BJ (cell line): ENCODE measurements around the gene CPED1. TPM values are rescaled to one million over a fixed set of nuclear protein-coding genes. Genes with fewer than 3 reads are reported as not detected.
"Not testable (repeated sequence)": the region's sequence is repeated elsewhere in the genome, so short reads cannot be mapped to it uniquely, and the experiment has no call there.

ENCODE experiments used
- CTCF ChIA-PET: fragments of 350-600 bp; formaldehyde crosslinking; extraction: SDS; loops from one replicate; lab custom pipeline; 2021; ENCODE audit warnings: antibody characterized with exemption, inconsistent platforms; lab: Yijun Ruan, JAX
- POLR2A ChIA-PET: fragments of 300-600 bp; sonication (Branson Sonifier 250); formaldehyde crosslinking; extraction: SDS; loops from one replicate; lab custom pipeline; 2021; ENCODE audit warnings: antibody characterized with exemption; lab: Charles Lee
- DNase-seq: peaks from one replicate; pipeline ENCODE4 v3.0.0-alpha.2; 2011; ENCODE audit warnings: low read depth
- H3K27me3 ChIP-seq: 2 replicates; pipeline ENCODE4 v1.6.0; 2011; ENCODE audit warnings: low read length; ENCODE audit not compliant: control insufficient read depth, insufficient read depth
- H3K36me3 ChIP-seq: 2 replicates; pipeline ENCODE4 v1.5.1; 2011; ENCODE audit warnings: low read length; ENCODE audit not compliant: control insufficient read depth, insufficient read depth
- H3K4me3 ChIP-seq: 2 replicates; pipeline ENCODE4 v1.5.1; 2011; ENCODE audit warnings: low read depth, mild to moderate bottlenecking, control low read depth, low read length
- polyA plus RNA-seq: library from polyadenylated mRNA; depleted of rRNA; stranded (reverse); fragments of >200 nt; gene quantifications from 2 replicates; pipeline ENCODE4 v1.2.3, GENCODE V29; 2011
- TF ChIP-seq, protein P1 (sequence below): IDR thresholded peaks from 2 replicates; pipeline ENCODE4 v1.5.1; 2011; ENCODE audit warnings: low read depth, mild to moderate bottlenecking, control low read depth, inconsistent platforms, low read length, moderate library complexity; ENCODE audit not compliant: insufficient read depth

Gene CPED1
- polyA plus RNA-seq, 1 experiment = 18.3 TPM

DNA sequence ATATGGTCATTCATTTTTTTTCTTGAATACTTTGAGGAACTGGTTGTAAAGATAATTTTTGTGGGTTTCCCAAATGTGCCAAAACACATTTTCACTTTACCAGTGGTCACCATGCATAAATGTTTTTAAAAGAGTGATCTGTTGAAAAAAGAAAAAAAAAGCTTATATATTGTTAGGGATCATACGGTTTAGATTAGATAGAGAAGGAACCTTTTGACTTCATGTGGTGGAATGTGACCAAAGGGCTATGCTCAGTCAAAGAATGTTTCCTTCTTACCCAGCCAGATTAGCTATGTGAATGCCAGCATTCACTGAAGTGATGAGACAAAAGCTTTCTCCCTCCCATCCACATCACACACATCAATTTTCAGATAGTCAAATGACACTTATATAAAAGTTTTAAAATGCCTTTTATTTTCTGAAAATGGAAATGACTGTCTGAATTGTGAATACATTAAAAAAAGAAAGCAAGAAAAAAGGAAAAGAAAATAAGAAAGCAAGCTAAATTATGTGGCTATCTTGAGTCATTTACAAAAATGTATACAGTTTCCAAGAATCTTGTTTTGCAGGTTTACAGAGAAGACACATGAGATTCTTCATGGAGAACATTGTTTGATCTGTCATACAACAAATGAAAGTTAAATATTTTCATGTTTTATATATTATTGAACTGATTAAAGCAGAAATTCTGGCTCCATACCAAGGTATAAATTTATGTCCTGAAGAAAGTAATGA lies 8.6 kb upstream of the CPED1 start:
- CTCF ChIA-PET = interaction anchor here (0.7 to 2.7 kb wide), 5 partner anchors 13 to 128 kb away, joined by 3 to 9 read pairs (median 5); no protein-coding TSS in a partner anchor
- POLR2A ChIA-PET = no interaction called here

DNA sequence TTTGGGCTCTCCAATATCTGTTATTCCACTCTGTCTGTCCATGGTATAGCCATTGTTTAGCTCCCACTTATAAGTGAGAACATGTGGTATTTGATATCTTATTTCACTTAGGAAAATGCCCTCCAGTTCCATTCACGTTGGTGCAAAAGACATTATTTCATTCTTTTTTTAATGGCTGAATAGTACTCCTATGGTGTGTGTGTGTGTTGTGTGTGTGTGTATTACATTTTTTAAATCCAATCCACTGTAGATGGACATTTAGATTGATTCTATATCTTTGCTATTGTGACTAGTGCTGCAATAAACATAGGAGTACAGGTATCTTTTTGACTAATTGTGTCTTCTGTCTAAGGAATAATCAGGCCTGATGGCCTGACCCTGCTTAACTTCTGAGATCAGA lies 7.4 kb upstream of the CPED1 start:
- H3K4me3 ChIP-seq = no peak overlapping the region
- POLR2A ChIA-PET = interaction anchor here (0.7 kb wide), 1 partner anchor 31 kb away, joined by 5 read pairs; the partner anchor contains the start of gene ING3
- CTCF ChIA-PET = interaction anchor here (1.8 to 2.7 kb wide), 3 partner anchors 95 to 103 kb away, joined by 5 to 9 read pairs (median 5); no protein-coding TSS in a partner anchor
- TF ChIP-seq, protein P1, sequence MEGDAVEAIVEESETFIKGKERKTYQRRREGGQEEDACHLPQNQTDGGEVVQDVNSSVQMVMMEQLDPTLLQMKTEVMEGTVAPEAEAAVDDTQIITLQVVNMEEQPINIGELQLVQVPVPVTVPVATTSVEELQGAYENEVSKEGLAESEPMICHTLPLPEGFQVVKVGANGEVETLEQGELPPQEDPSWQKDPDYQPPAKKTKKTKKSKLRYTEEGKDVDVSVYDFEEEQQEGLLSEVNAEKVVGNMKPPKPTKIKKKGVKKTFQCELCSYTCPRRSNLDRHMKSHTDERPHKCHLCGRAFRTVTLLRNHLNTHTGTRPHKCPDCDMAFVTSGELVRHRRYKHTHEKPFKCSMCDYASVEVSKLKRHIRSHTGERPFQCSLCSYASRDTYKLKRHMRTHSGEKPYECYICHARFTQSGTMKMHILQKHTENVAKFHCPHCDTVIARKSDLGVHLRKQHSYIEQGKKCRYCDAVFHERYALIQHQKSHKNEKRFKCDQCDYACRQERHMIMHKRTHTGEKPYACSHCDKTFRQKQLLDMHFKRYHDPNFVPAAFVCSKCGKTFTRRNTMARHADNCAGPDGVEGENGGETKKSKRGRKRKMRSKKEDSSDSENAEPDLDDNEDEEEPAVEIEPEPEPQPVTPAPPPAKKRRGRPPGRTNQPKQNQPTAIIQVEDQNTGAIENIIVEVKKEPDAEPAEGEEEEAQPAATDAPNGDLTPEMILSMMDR = no peak
- H3K27me3 ChIP-seq = no peaks in the 10 kb centered on the region
- no peak for DNase-seq
- H3K36me3 ChIP-seq = no peaks in the 10 kb centered on the region

More for the DNA sequence above, 8.6 kb upstream of the CPED1 start:
- DNase-seq = no peak
- H3K36me3 ChIP-seq = no peaks in the 10 kb centered on the region
- H3K27me3 ChIP-seq = no peaks in the 10 kb centered on the region
- no peak overlapping the region for H3K4me3 ChIP-seq
- TF ChIP-seq, protein P1 = no peak

DNA sequence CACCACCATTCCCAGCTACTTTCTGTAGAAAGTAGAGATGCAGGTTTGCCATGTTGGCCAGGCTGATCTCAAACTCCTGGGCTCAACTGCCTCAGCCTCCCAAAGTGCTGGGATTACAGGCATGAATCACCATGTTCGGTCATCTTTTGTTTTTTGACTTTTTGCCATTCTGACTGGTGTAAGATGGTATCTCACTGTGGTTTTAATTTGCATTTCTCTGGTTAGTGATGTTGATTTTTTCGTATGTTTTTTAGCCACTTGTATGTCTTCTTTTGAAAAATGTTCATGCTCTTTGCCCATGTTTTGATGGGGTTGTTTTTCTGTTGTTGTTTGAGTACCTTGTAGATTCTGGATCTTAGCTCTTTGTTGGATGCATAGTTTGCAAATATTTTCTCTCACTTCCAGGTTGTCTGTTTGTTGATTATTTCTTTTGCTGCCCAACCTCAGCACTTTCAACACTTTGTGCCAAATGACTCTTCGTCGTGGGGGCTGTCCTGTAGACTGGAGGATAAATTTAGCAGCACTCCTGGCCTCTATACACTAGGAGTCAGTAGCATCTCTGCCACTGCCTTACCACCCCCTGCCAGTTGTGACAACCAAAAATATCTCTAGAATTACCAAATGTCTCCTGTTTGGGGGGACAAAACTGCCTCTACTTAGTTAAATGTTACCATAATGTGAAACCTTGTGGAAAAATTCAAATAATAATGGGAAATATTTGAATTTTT lies 6.5 kb upstream of the CPED1 start:
- ChIA-PET POLR2A (interaction anchor here (0.7 kb wide), 1 partner anchor 460 kb away, joined by 3 read pairs; no protein-coding TSS in a partner anchor), CTCF (interaction anchor here (2.7 kb wide), 1 partner anchor 100 kb away, joined by 9 read pairs; no protein-coding TSS in a partner anchor)
- no peaks in the 10 kb centered on the region for H3K27me3 ChIP-seq
- H3K4me3 ChIP-seq = no peak overlapping the region
- H3K36me3 ChIP-seq = no peaks in the 10 kb centered on the region
- no peak for DNase-seq
- TF ChIP-seq, protein P1 = no peak

DNA sequence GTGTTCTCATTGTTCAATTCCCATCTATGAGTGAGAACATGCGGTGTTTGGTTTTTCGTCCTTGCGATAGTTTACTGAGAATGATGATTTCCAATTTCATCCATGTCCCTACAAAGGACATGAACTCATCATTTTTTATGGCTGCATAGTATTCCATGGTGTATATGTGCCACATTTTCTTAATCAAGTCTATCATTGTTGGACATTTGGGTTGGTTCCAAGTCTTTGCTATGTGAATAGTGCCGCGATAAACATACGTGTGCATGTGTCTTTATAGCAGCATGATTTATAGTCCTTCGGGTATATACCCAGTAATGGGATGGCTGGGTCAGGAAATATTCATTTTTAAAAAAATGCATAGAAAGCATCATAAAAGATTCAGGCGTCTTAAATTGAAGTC lies 4.9 kb upstream of the CPED1 start:
- CTCF ChIA-PET, H3K27me3 ChIP-seq, POLR2A ChIA-PET, H3K36me3 ChIP-seq, H3K4me3 ChIP-seq, DNase-seq: not testable (repeated sequence)

DNA sequence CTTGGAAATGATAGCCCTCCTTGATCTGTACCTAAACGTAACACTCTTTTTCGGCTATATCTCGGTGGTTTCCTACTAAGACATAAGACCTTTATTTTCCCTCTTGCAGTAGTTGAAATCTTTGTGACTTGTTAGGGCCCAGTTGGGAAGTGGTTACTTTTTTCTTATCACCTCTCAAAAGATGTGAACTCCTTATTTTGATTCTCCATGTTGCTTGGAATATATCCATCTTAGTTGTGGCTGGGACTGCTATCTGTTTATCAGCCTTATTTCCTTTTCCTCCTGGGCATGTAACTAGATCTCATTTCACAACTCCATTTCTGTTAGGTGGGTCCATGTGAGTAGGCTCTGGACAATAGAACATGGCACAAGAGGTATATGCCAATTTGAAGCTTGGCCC lies 4.1 kb upstream of the CPED1 start:
- no peaks in the 10 kb centered on the region for H3K36me3 ChIP-seq
- ChIA-PET CTCF (interaction anchor here (1.5 to 1.6 kb wide), 2 partner anchors 10 to 124 kb away, joined by 3 to 9 read pairs; no protein-coding TSS in a partner anchor), POLR2A (no interaction called here)
- no peaks in the 10 kb centered on the region for H3K27me3 ChIP-seq
- no peak overlapping the region for H3K4me3 ChIP-seq
- TF ChIP-seq, protein P1 = no peak
- DNase-seq = no peak
